NCI-H345 (cell line): ENCODE measurements around the gene POLA1.

ENCODE experiments used
- DNase-seq: peaks from one replicate; lab custom pipeline; 2025; lab: John Stamatoyannopoulos, UW

Gene POLA1

GRCh38 chrX:25022499-25023325, 329.0 kb downstream of the POLA1 start:
- no peak for DNase-seq

DNA sequence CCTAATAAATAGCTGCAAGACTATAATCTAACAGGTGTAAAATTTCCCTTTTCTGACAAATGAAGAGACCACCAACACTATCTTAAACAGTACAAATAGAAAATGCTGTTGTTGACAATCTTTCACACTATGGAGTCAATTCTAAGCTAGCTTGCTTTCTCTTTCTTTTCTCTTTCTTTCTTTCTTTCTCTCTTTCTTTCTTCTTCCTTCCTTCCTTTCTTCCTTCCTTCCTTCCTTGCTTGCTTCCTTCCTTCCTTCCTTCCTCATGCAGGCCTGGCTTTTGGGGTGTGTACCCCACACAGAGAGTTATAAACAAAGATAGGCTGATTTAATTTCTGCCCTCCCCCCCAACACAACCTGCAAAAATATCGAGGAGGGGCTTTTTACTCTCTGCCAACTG, 330.2 kb downstream of the POLA1 start:
- no peak for DNase-seq

DNA sequence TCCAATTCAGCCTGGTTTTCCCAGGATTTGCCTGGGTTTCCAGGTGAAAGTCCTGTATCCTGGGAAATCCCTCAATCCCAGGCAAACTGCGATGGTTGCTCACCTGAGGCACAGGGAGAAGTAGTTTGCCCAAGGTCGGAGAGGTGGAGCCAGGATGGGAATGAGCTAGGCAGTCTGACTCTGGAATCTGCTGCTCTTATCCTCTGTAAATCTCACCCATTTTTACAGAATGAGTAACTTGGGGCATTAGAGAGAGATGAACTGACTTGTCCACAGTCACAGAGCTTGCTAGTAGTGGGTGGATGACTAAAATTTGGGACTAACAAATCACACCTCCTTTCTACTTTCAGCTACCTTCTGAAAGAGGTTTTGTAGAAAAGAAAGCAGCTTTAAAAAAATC, 331.9 kb downstream of the POLA1 start:
- no peak for DNase-seq

- DNase-seq, result no peak
Observed at GRCh38 chrX:25026576-25026975, 332.9 kb downstream of the POLA1 start.

GRCh38 chrX:25028726-25029125, 335.0 kb downstream of the POLA1 start:
- DNase-seq, result no peak

- DNase-seq, result no peak
Observed at GRCh38 chrX:25029288-25029825, 335.6 kb downstream of the POLA1 start.

DNA sequence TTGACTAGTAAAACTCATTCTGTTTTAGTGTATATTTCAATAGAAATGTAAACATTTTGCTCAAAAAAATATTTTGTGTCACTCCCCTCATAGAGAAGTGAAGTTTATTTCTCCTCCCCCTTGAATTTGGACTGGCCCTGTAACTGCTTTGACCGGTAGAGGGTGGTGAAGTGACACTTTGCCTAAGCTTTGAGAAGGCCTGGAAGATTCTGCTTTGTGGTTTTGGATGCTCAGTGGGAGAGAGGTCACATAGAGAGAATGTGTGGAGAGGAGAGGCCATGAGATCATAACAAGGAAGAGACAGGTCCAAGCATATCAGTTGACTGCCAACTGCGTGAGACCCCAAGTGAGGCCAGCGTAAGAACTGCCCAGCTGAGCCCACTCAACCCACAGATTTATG, 341.2 kb downstream of the POLA1 start:
- no peak for DNase-seq

GRCh38 chrX:25039036-25039435, 345.3 kb downstream of the POLA1 start:
- DNase-seq, result no peak

- no peak for DNase-seq
Observed at GRCh38 chrX:25043192-25043591, 349.5 kb downstream of the POLA1 start.
